ENCODE data around the gene FBP2. TPM values are rescaled to one million over a fixed set of nuclear protein-coding genes. Genes with fewer than 3 reads are reported as not detected.

The FBP2 gene
- total and polyA plus RNA-seq, 2 of the 4 experiments (the other 2 are of a cell fraction) = not detected

GRCh38 chr9:94613003-94613402 is 19.4 kb upstream of the FBP2 start:
- Histone ChIP-seq H4K8ac (ENCODE audit: low read depth in 2 of 2, low read length in 2 of 2) (no peak overlapping the region), H4K5ac (ENCODE audit: low read depth, low read length) (no peak overlapping the region), H3K9me3 (ENCODE audit: control insufficient read depth, insufficient read depth, low read length) (no peaks in the 10 kb centered on the region), H4K91ac (ENCODE audit: insufficient read depth, low read depth, low read length) (no peak overlapping the region), H3K9me1 (ENCODE audit: insufficient read depth, low read length) (no peaks in the 10 kb centered on the region), H3K4me3 (ENCODE audit: insufficient read depth, low read depth, low read length) (no peak overlapping the region), H3K4me2 (ENCODE audit: low read depth, low read length) (no peak overlapping the region), H2BK15ac (ENCODE audit: low read depth, low read length) (no peak overlapping the region), H2BK120ac (ENCODE audit: low read depth, low read length) (no peak overlapping the region), H3K4ac (ENCODE audit: low read depth, low read length) (no peak overlapping the region), H3K9ac (ENCODE audit: low read depth, low read length) (no peak overlapping the region), H3K14ac (replicated peaks; ENCODE audit: low read depth, low read length) (no peak overlapping the region), H3K23ac (ENCODE audit: low read depth, low read length) (no peak overlapping the region), H4K20me1 (ENCODE audit: insufficient read depth, low read length) (no peaks in the 10 kb centered on the region), H3K27ac (ENCODE audit: insufficient read depth, low read length) (no peak overlapping the region), H2BK5ac (ENCODE audit: low read depth, low read length, poor library complexity, severe bottlenecking) (no peak overlapping the region), H2BK20ac (ENCODE audit: low read depth, low read length) (no peak overlapping the region), H3K36me3 (ENCODE audit: control insufficient read depth, insufficient read depth, low read length) (no peaks in the 10 kb centered on the region), H2AFZ (replicated peaks; ENCODE audit: low read length, poor library complexity) (no peak overlapping the region), H3K56ac (ENCODE audit: extremely low read depth, insufficient read depth, low read length) (no peak overlapping the region), H3K4me1 (ENCODE audit: control insufficient read depth, insufficient read depth, low read length) (no peaks in the 10 kb centered on the region), H3K79me1 (ENCODE audit: low read depth in 1 of 2, low read length in 2 of 2) (no peaks in the 10 kb centered on the region), H3K27me3 (ENCODE audit: control insufficient read depth, insufficient read depth, low read length) (peaks cover 25% of the 10 kb centered on the region), H2AK5ac (ENCODE audit: low read depth, low read length) (no peak overlapping the region), H3K18ac (ENCODE audit: low read depth, low read length) (no peak overlapping the region), H2AK9ac (replicated peaks; ENCODE audit: low read depth, low read length, poor library complexity) (no peak overlapping the region)
- ATAC-seq (ENCODE audit: low read depth) = no peak
- no peak for DNase-seq
- ChIA-PET CTCF (no interaction called here), POLR2A (ENCODE audit: unreplicated experiment) (no interaction called here)
- dilution Hi-C loops (cut with HindIII; ENCODE audit: low sequenced_read_pairs, unreplicated experiment) = no loop called here
- in situ Hi-C loops (cut with MboI; ENCODE audit: low sequenced_read_pairs) = no loop called here
- TF ChIP-seq RAD21 (IDR thresholded peaks at IDR 0.05; ENCODE audit: low read length) (no peak), CEBPB (IDR thresholded peaks at IDR 0.05; ENCODE audit: low read depth, low read length) (no peak), RCOR1 (IDR thresholded peaks at IDR 0.05; ENCODE audit: insufficient replicate concordance, low read length) (no peak), POLR2A (IDR thresholded peaks at IDR 0.05; ENCODE audit: low read depth, low read length) (no peak), SMC3 (IDR thresholded peaks at IDR 0.05; ENCODE audit: low read depth, low read length) (no peak), NFE2L2 (IDR thresholded peaks at IDR 0.05; ENCODE audit: low read depth, low read length) (no peak), BHLHE40 (IDR thresholded peaks at IDR 0.05; ENCODE audit: low read depth, low read length) (no peak), MAFK (IDR thresholded peaks at IDR 0.05; ENCODE audit: low read depth, low read length) (no peak), FOS (IDR thresholded peaks at IDR 0.05; ENCODE audit: low read depth, low read length) (no peak), MAZ (IDR thresholded peaks at IDR 0.05; ENCODE audit: borderline replicate concordance, low read depth, low read length) (no peak), MXI1 (IDR thresholded peaks at IDR 0.05; ENCODE audit: borderline replicate concordance, low read depth, low read length) (no peak), USF2 (IDR thresholded peaks at IDR 0.05; ENCODE audit: low read depth, low read length) (no peak), ELK1 (IDR thresholded peaks at IDR 0.05; ENCODE audit: borderline replicate concordance, low read depth, low read length) (no peak), CHD1 (IDR thresholded peaks at IDR 0.05; ENCODE audit: low read depth, low read length) (no peak), RFX5 (IDR thresholded peaks at IDR 0.05; ENCODE audit: low read depth, low read length) (no peak)
- TF ChIP-seq, protein P1, sequence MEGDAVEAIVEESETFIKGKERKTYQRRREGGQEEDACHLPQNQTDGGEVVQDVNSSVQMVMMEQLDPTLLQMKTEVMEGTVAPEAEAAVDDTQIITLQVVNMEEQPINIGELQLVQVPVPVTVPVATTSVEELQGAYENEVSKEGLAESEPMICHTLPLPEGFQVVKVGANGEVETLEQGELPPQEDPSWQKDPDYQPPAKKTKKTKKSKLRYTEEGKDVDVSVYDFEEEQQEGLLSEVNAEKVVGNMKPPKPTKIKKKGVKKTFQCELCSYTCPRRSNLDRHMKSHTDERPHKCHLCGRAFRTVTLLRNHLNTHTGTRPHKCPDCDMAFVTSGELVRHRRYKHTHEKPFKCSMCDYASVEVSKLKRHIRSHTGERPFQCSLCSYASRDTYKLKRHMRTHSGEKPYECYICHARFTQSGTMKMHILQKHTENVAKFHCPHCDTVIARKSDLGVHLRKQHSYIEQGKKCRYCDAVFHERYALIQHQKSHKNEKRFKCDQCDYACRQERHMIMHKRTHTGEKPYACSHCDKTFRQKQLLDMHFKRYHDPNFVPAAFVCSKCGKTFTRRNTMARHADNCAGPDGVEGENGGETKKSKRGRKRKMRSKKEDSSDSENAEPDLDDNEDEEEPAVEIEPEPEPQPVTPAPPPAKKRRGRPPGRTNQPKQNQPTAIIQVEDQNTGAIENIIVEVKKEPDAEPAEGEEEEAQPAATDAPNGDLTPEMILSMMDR (conservative IDR thresholded peaks at IDR 0.05; ENCODE audit: low read depth, low read length) = no peak
- BruUV-seq (replicated peaks) = no TSS peak
- WGBS, 2 experiments (ENCODE audit: extremely low coverage in 2 of 2, insufficient read length in 1 of 2) = no CpG with 5 or more reads among the region's 3 CpGs
- intact Hi-C loops (cut with micrococcal nuclease) = no loop called here

Data from IMR-90 (cell line).